ENCODE data around the gene ZBTB7C.

DNA sequence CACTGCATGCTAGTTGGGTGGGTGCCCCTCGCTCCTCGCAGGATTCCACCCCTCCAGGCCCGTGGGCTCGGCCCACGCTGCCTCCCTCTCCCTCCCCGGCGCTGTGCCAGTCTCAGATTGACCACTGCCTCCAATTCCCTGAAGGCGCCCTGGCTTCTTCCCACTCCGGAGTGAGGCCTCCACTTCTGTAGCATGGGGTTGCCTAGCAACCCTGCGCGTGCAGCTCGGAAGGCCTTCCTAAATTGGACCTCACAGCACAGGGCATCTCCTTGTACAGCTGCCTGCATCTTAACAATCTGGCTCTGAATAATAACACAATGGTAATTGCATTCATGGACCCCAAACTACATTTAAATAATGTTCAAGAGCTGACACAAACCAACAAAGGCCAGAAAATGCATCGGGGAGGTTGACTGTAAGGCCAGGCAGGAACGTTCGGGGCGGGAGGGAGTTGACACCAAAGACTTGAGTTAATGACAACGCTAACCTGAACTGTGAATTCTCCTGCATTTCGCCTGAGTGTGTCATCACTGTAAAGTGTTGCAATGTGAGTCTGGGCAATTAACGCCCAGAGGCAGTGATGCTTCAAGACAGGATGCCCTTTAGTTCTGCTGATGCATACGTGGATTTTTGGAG, 222.9 kb downstream of the ZBTB7C start:
- TF ChIP-seq, protein P1, sequence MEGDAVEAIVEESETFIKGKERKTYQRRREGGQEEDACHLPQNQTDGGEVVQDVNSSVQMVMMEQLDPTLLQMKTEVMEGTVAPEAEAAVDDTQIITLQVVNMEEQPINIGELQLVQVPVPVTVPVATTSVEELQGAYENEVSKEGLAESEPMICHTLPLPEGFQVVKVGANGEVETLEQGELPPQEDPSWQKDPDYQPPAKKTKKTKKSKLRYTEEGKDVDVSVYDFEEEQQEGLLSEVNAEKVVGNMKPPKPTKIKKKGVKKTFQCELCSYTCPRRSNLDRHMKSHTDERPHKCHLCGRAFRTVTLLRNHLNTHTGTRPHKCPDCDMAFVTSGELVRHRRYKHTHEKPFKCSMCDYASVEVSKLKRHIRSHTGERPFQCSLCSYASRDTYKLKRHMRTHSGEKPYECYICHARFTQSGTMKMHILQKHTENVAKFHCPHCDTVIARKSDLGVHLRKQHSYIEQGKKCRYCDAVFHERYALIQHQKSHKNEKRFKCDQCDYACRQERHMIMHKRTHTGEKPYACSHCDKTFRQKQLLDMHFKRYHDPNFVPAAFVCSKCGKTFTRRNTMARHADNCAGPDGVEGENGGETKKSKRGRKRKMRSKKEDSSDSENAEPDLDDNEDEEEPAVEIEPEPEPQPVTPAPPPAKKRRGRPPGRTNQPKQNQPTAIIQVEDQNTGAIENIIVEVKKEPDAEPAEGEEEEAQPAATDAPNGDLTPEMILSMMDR (conservative IDR thresholded peaks at IDR 0.05; ENCODE audit: low read length): no peak
- TF ChIP-seq EZH2phosphoT487 (IDR thresholded peaks at IDR 0.05; ENCODE audit: borderline replicate concordance): no peak

Data from Loucy (cell line).